GM19238 (cell line): Measurements from ENCODE around the gene PDZK1.
"Not testable (repeated sequence)": the region's sequence is repeated elsewhere in the genome, so short reads cannot be mapped to it uniquely, and the experiment has no call there.

Experiments used
- DNase-seq: peaks from one replicate; pipeline ENCODE4 v3.0.0; 2011; ENCODE audit warnings: low spot score; ENCODE audit not compliant: insufficient read length

PDZK1 gene

DNA sequence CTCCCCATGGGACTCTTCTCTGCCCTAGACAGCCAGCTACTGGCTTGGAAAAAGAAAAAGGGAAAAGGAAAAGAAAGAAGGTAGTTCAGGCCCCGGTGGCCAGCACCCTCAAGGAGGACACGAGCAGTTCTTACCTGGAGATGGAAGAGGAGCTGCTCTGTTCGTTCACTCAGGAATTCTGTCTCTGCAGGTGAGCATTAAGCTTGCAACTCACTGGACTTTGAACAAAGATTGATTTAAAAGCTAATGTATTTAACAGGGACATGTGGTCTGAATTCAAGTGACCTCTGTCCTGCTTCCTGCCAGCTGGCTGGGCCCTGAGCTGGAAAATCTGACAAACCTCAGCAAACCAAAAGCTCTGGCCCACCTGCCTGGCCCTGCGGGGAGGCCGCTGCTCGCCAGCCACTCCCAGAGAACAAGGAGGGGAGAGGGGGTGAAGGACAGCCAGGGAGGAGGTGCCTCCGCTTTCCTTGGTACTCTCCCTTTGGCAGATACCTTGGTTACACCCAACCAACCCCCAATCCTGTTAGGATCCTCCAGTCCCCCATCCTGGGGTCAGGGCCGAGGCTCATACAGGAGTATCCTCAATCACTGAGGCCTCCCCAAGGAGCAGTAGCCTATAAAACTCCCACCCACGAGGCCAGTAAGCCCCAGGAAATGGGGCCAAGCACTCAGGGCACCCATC, at the start of gene PDZK1:
PDZK1 (minus strand) TSS at position 186 of the 685 bp plus-strand sequence. CDS start 19,347 bp downstream, outside the sequence.
- no peak for DNase-seq

DNA sequence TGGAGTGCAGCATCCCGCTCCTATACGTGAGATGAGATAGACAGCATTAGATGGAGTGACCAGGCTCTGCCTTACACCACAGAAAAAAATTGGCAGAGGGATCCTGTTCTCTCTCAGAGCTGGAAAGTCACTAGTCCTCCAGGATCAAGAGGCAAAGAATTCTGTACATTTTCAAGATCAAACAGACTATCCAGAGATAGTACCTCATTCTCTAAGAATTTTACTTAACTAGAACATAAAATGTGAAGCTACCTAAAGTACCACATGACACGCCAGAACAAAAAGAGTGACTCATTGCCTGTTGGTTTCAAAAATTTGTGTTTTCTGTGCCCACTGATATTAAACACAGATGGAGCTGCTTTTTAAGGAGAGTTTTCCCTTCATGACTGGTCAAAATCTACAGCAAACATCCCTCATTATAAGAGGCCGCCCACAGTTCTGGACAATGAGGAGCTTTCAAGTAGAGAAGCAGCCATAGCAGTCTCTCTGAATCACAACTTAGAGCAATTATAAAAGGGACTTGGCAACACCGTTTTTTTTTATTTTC, 44.4 kb upstream of the PDZK1 start:
- DNase-seq = no peak

DNA sequence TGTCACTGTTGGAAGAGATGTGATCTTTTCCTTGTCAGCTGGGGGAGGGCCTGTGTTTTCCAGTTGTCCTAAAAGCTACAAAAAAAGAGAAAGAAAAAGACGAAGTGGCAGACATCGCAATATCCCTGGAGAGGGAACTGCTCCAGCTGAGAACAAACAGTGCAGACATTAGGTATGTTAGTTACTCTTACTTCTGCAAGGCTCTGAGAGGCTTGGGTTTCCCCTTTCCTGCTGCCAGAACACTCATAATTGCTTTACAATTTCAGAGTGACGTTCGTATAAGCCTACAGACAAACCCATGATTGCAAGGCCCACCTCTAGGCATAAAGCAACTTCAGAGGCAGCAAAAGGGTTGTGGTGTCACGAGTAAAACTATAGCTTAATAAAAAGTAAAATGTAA, 43.3 kb upstream of the PDZK1 start:
- DNase-seq = no peak

DNA sequence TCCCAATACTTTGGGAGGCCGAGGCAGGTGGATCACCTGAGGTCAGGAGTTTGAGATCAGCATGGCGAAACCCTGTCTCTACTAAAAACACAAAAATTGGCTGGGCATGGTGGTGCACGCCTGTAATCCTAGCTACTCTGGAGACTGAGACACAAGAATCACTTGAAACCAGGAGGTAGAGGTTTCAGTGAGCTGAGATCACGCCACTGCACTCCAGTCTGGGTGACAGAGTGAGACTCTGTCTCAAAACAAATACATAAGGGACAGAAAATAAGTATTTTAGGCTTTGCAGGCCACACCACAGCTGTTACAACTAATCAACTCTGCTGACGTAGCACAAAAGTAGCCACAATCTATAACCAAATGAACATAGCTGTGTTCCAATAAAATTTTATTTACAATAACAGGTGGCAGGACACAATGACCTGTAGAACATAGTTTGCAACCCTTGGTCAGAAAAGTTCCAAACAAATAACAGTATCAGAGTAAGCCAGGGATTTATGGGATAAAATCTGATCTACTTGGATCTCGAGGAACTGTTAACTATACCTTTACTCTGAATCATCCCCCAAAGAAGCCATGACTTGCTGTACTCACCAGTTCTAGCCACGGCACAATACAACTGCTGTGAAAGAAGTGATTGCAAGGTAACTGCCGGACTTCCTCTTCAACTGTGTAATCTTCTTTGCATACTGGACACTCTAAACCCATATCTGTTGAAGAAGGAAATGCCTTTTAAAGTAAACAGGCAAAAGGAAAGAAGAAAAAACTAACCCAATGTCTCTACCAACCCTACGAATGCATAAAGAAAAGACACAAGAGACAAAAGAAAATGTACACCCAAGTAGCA, 40.5 kb upstream of the PDZK1 start:
- DNase-seq = no peak

DNA sequence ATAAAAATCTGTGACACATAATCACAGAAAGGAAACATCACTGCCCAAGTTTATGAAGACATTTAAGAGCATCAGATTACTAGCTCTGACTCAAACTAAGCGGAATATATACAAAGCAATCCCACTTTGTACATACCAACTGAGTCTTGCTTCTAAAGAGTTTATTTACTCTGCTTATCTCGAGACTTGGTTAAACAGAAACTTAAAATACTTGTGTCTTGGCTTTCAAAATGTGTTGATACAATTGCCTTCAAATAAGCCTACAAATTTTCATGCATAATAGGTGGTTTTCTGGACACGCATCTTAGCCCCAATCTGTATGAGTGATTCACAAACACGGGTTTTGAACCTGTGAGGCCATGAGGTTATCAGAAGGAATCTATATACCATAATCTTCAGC, 33.1 kb upstream of the PDZK1 start:
- no peak for DNase-seq

DNA sequence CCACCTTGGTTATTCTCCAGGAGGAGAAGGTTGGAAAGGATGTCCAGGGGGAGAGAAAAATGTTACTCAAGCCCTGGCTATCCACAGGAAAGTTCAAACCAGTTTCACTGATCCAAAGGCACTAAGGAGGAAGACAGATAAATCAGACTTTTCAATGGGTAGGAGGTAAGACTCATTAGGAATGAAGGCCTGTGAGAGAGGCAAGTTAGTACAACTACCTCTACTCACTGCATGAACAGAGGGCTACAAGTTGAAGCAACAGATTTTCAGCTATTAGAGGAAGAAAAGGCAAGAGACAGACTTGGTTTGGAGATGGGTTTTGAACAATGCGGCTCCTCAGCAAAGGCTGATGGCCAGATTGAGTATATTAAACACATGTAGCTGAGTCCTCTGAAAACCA, 29.0 kb upstream of the PDZK1 start:
- DNase-seq = no peak

DNA sequence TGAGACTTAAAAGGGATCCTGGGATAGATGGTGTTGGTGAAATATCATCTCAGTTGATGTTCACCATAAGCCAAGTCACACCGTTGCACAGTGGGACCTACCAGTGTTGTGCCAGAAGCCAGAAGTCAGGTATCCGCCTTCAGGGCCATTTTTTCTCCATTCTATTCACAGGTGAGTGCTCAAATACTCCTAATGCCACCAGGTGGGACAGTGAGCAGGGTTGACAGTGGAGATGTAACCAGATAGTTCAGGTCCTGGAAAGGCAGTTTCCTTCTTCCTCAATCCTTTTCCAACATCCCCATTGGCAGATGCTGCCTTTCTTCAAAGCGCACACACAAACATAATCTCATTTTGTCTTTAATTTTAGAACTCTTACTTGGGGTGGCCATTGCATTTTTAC, 23.7 kb upstream of the PDZK1 start:
- no peak for DNase-seq

DNA sequence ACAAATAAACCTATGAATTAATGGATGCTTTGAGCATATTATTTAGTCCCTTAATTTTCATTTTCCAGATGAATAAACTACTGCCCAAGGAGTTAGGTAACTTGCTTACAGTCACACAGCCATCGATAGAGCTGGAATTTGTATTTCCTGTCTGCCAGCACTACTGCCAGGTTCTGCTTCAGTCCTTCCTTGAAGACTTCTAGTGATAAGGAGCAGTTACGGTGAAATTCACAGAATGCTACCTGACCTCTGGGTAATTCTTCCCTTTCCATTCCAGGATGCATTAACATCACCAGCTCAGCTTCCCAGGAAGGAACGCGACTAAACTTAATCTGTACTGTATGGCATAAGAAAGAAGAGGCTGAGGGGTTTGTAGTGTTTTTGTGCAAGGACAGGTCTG, 23.3 kb upstream of the PDZK1 start:
- no peak for DNase-seq

DNA sequence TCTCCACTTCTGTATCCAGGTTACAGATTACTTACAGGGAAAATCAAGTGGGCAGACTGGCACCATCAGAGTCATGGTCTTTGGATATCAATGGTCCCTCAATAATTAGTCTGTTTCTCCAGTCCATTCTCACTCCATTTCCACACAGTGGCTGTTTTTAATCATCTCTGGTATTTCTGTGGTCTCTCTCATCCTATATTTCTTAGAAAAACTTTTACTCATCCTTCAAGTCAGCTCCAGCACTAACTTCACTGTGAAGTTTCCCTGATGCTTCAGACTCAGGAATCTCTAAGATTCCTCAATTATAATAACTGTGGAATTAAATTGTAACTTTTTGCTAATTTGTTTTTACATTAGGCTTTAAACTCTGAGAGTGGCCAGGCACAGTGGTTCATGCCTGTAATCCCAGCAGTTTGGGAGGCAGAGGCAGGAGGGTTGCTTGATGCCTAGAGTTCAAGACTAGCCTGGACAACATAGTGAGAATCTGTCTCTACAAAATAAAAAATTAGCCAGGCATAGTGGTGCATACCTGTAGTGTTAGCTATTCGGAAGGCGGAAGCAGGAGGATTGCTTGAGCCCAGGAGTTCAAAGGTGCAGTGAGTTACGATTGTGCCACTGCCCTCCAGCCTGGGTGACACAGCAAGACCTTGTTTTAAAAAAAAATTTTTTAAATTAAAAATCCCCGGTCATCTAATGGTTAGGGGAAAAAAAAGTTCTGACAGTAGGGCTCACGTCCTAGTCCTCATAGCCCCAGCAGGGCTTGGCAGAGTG, 22.7 kb upstream of the PDZK1 start:
- no peak for DNase-seq

DNA sequence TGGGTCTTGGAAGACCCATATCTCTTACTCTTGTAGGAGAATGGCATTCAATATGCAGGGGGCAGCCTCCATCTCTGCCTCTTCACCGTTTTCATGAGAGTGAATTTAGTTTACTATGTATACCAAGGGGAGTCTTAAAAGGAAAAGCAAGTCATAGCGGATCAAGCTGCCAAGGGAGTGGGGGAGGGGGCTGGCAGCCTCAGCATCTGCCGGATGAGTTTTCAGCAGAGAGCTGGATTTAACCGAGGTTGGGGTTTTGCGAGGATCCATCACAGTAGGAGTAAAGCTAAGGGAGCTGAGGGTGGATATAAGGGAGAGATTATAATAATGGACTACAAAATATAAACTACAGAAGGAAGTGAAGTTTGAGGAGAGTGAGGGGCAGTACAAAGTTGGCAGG, 22.0 kb upstream of the PDZK1 start:
- DNase-seq = no peak

DNA sequence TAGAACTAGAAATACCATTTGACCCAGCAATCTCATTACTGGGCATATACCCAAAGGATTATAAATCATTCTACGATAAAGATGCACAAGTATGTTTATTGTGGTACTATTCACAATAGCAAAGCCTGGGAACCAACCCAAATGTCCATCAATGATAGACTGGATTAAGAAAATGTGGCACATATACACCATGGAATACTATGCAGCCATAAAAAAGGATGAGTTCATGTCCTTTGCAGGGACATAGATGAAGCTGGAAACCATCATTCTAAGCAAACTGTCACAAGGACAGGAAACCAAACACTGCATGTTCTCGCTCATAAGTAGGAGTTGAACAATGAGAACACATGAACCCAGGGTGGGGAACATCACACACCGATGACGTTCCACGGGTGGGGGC, 19.0 kb upstream of the PDZK1 start:
- not testable (repeated sequence) for DNase-seq

DNA sequence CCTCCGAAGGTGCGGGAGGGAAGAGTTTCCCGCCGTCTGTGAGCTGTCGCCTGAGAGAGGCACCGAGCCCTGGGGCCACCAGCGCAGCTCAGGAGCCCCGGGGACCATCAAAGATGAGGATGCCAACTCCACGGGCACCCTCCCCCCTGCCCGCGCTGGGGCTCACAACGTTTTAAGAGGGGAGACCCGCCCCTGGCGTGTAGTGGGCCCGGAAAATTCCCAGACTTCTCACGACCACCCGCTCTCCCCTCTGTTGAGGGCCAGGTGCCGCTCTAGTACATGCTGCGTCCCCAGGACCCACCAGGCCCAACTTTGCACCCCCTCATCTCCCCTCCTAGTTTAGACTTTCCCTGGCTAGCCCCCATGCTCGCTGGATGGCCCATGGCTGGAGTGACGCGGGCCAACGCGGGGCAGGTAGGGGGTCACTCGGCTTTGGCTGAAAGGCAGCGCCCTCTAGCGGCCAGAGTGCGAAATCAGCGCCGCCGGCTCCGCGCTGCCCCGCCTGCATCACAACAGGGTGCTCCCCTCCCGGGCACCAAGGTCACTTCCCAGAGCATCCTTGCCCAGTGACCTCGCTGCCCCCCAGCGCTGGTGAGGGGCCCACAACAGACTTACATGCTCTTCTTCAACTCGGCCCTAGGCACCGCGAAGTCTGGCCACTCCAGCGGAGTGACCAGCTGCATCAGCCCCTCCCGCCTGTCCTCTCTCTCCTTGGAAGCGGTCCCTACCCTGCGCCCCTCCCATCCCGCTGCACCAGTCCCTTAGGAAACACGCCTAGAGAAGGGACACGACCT, 13.9 kb upstream of the PDZK1 start:
- DNase-seq = peak; percentile 45

DNA sequence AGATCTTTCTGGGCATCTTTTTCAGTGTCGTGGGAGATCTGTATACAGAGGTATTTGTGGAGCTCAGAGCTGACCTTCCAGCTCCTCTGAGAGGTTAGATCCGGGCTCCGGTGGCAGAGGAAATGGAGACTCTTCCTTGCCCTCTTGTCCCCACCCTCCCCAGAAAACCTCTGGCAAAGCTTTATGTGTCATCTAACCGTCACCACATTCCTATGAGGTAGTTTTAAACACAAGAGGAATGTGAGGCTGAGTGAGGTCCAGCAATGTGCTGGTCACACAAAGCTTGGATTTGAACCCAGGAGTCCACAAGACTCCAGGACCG, 13.3 kb upstream of the PDZK1 start:
- no peak for DNase-seq

DNA sequence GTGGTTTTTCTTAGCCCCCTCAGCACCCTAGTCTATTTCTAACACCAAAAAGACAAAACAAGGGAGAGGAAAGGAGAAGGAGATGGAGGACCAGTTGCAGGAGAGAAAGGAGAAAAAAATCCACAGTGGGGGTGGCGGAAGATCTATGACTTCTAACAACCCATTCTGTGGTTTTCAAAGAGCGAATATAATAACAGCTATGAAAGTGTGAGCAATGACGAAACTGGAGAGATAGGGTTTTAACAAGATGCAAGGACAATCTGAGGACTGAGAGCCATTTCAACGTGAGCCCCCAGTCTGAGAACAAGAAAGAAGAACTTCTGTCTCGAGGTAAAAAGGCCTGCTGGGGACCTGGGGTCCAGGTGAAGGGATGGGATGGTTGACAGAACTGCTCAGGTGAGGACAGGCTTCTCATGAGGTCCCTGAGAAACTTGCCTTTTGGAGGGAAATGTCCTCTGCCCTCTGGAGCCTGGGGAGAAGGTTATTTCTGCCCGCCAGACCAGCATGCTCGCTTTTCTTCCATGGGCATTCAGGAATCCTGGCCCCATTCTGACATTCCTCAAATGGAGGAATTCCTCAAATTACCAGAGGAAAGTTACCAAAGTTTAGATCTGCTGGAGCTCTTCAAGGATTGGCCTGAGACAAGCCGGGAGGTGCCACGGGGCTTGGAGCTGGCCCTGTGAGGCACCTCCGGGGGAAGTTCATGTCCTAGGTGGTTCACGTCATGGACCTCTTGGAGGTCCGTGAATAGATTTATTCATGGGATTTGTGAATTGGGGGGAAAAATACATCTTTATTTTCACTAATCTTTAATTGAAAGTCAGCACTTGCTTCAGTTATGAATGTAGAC, 12.3 kb upstream of the PDZK1 start, which contains the start of gene CD160:
CD160 (plus strand) TSS at position 270 of the 850 bp plus-strand sequence. CDS start 8,829 bp downstream, outside the sequence.
- DNase-seq = no peak

DNA sequence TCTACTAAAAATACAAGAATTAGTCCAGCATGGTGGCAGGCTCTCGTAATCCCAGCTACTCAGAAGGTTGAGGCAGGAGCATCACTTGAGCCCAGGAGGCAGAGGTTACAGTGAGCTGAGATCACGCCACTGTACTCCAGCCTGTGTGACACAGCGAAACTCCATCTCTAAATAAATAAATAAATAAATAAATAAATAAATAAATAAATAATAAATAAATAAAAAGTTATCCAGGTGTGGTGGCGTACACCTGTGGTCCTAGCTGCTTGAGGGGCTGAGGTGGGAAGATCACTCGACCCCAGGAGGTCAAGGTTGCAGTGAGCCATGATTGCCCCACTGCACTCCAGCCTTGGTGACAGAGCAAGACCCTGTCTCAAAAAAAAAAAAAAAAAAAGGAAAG, 11.3 kb upstream of the PDZK1 start:
- not testable (repeated sequence) for DNase-seq

DNA sequence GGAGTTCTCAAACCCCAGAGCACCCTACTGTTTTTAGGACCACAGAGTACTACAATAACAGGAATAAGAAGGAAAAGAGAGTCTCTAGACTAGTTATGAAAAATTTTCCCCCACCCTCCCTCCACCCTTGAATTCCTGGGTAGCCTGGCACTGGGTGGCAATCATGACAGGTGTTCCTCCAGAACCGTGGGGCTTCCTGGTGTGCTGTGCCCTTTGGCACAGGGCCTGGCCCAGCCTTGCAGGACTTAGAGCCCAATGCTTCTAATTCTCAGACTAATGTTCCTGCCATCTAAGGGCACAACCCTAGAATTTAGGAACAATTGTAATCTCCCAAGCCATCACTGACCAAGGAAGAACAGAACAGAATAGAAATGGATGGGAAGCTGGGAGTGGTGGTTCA, 10.7 kb upstream of the PDZK1 start:
- no peak for DNase-seq

DNA sequence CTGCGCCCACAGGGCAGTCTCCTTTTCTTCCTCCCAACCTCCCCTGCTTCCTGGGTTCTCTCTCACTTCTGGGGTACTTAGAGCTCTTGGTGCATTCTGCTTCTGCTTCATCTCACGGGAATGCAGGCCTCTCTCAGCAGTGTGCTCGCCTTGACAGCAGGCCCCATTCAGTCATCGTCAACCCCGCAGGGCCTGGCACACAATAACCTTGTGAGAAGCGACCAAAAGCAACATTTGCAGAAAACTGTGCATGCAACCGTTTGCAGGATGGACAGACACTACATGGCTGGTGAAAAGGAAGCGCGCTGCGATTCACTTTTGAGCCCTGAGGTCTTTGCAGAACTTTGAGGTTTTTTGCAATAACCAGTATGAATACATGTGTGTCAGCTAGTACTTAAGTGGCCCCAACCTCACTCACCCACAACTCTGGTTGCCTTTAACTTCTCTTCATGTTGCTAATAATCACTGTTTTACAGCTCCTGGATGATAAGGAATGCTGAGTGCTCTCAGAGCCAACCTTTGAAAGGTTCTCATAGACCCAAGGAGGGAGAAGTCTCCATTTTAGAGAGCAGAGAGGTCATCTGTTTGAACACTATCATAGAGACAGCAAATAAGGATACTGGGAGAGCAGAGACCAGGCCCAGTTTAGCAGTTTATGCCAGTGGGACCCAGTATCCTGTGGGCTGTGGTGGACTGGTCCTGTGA, 9.6 kb upstream of the PDZK1 start:
- DNase-seq = no peak

DNA sequence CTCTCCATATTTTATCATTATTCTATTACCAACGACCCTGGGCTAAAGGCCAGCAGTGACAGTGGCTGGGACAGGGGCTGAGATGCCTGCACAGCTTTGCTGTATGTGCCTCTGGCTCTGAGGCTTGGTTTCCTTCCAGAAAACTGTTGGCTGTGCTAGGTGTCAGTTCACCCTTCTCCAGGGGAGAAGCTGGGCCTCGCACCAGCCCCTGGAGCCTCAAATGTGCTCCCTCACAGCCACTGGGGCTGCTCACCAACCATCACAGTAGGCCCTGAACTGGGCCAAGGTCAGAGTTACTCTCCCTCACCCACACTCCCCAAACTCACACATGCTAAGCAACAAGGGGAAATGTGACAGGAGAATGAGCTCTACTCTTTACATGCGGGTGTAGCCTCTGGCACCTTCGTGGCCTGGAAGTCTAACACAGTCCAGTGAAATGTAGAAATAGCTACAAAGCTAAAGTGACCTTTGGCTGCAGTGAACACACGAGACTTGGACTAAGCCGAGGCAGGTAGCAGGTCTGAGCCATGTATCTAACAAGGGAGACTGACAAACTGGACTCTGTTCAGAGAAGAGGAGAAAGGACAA, 7.5 kb upstream of the PDZK1 start:
- no peak for DNase-seq

DNA sequence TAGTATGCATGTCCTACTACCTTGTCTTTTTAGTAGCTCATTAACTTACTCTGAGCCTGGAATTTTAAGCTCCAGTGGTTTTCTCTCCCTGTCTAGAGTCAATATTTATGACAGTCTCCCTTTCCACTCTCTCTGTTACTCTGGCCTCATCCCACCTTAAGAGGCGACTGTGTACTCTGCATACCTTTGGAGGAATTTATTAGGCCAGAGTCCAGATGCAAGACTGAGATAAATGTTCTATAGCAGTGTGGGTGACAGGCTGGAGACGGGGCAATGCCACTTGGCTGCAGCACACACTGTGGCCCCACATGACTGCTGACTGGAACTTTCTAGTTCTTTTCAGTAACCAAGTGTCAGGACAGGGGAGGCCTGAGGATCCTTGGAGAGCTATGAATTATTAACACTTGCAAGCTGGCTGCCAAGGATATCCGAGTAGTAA, 4.1 kb upstream of the PDZK1 start:
- DNase-seq = no peak
